ENCODE results near the gene RMDN2.
"Not testable (repeated sequence)": the region's sequence is repeated elsewhere in the genome, so short reads cannot be mapped to it uniquely, and the experiment has no call there.

RMDN2 gene

DNA sequence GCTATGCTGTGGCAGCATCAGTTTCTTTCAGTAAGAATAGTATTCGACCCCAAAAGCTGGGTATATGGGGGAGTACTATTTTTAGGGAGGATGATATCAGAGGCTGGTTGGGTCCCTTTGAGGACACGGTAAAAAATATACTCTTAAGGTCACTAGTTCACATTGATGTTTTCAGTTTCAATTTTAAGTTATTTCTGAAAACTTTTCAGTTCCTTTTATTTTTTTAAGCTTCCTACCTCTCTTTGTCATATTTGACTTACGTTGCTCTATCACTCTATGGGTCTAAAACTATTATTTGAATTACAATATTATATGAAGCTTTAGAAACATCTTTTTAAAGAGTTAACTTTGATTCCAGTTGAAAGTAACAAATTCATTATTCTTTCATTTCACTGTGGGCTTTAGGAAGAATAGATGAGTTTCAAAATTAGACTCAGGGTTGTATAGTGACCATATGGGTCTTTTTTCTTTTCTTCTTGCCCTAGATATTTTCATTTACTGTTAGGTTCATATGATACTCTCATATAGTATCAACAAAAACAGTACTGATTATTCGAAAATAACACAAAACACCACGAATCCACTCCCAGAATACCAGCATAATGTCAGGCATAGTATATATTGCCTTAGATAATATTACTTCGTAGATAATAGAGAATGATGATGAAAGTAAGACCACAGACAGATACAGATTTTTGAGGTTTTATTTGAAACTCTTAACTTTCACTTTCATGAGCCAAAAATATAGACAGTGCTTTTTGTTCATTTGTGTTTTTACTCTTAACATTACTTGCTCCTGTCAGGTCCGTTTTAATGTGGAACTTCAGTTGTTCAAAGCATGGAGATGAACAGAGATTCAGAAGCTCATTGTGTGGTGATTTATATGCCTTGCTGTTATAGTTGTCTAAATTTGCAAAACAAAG lies 9.8 kb downstream of the RMDN2 start:
- no peak for DNase-seq

DNA sequence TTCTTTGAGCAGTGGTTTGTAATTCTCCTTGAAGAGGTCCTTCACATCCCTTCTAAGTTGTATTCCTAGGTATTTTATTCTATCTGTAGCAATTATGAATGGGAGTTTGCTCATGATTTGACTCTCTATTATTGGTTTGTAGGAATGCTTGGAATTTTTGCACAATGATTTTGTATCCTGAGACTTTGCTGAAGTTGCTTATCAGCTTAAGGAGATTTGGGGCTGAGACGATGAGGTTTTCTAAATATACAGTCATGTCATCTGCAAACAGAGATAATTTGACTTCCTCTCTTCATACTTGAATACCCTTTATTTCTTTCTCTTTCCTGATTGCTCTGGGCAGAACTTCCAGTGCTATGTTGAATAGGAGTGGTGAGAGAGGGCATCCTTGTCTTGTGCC lies 12.5 kb downstream of the RMDN2 start:
- DNase-seq, result not testable (repeated sequence)

DNA sequence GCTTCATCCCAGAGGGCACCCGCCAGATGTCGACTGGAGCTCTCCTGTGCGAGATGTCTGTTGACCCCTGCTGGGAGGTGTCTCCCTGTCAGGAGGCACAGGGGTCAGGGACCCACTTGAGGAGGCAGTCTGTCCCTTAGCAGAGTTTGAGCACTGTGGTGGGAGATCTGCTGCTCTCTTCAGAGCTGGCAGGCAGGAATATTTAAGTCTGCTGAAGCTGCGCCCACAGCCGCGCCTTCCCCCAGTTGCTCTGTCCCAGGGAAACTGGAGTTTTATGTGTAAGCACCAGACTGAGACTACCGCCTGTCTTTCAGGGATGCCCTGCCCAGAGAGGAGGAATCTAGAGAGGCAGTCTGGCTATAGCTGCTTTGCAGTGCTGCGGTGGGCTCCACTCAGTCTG lies 16.2 kb downstream of the RMDN2 start:
- DNase-seq, result not testable (repeated sequence)

DNA sequence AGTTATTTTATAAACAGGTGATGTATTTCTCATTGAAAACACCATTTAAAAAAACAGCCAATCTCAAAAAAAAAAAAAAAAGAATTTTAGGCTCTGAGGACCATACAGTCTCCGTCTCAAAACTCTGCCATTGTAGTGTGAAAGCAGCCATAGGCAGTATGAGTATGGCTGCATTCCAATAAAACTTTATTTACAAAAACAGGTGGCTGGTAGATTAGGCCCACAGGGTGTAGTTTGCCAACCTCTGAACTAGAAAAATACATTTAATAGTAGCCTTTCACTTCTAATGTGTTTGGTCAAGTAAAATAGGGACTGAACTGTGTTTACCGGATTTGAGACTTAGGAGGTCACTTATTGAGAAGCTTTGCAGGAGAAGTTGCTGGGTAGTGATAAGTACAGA lies 19.2 kb downstream of the RMDN2 start:
- DNase-seq, result no peak

DNA sequence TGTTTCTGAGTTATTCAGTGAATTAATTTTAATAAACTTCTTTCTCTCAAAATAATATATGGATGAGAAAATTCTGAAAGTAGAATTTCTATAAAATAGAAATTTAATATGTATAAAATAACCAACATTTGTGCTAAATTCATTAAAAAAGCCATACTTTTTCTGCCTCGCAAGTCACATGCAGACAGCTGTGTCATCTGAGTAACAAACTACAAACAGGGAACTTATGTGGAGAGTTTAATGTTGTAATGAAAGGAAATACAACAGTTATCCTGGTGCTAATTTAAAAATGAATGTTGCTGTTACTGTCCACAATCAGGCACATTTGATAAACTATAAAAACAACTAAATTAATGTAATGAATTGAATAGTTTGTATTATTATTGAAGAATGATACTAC lies 22.2 kb downstream of the RMDN2 start:
- DNase-seq, result no peak

DNA sequence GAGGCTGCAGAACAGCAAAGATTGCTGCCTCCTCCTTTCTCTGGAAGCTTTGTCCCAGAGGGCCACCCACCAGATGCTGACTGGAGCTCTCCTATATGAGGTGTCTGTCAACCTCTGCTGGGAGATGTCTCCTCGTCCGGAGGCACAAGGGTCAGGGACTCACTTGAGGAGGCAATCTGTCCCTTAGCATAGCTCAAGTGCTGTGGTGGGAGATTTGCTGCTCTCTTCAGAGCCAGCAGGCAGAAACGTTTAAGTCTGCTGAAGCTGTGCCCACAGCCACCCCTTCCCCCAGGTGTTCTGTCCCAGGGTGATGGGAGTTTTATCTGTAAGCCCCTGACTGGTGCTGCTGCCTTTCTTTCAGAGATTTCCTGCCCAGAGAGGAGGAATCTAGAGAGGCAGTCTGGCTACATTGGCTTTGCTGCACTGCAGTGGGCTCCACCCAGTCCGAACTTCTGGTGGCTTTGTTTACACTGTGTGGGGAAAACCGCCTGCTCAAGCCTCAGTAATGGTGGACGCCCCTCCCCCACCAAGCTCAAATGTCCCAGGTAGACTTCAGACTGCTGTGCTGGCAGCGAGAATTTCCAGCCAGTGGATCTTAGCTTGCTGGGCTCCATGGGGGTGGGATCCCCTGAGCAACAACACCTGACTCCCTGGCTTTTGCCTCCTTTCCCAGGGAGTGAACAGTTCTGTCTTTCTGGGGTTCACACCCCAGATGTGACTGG lies 37.1 kb downstream of the RMDN2 start:
- not testable (repeated sequence) for DNase-seq

DNA sequence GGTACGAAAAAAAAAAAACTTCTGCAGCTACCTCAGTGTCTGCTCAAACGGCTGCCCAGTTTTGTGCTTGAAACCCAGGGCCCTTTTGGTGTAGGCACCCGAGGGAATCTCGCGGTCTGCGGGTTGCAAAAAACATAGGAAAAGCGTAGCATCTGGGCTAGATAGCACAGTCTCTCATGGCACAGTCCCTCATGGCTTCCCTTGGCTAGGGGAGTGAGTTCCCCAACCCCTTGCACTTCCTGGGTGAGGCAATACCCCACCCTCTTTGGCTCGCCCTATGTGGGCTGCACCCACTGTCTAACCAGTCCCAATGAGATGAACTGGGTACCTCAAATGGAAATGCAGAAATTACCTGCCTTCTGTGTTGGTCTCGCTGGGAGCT lies 37.6 kb downstream of the RMDN2 start:
- DNase-seq, result not testable (repeated sequence)

DNA sequence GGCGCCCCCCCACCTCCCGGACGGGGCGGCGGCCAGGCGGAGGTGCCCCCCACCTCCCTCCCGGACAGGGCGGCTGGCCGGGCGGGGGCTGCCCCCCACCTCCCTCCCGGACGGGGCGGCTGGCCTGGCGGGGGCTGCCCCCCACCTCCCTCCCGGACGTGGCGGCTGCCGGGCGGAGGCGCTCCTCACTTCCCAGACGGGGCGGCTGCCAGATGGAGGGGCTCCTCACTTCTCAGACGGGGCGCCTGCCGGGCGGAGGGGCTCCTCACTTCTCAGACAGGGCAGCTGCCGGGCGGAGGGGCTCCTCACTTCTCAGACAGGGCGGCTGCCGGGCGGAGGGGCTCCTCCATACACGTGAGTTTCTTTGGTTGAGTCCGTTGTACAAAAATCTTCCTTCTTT lies 38.8 kb downstream of the RMDN2 start:
- not testable (repeated sequence) for DNase-seq

DNA sequence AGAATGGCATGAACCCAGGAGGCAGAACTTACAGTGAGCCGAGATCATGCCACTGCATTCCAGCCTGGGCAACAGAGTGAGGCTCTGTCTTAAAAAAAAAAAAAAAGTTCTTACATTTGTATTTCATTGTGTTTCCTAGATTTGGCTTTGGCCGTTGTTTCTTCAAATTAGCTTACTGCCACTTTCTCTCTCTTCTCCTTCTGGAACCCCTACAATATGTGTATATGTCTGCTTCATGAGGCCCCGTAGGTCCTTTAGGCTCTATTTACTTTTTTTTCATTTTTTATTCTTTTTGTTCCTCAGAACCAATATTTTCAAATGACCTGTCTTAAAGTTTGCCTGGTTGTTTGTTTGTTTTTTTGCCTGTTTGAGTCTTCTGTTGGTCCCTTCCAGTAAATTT lies 41.2 kb downstream of the RMDN2 start:
- DNase-seq, result no peak

DNA sequence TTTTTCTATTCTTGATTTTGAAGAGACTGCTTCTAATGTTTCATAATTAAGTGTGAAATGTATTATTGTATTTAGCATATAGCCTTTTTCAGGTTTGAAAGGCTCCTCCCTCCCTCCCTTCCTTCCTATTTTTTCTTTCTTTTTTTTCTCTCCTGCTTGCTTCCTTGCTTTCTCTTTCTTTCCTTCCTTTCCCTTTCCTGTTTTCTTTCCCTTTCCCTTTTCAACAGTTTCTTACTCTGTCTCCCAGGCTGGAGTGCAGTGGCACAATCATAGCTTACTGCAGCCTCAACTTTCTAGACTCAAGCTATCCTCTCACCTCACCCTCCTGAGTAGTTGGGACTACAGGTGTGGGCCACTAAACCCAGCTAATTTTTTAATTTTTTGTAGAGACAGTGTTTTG lies 44.6 kb downstream of the RMDN2 start:
- DNase-seq, result no peak

DNA sequence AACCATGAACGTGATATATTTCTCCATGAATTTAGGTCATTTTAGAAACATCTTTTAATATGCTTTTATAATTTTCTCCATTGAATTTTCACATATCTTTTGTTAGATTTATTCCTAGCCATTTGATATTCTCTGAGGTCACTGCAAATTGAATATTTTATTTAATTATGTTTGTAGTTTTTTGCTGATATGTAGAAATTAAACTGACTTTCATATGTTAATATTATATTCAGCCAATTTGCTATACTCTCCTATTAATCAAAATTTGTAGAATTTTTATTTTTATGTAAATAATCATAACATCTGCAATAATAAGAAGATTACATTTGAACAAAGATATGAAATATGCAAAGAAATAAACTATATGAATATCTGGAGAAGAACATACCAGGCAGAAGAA lies 46.9 kb downstream of the RMDN2 start:
- no peak for DNase-seq

DNA sequence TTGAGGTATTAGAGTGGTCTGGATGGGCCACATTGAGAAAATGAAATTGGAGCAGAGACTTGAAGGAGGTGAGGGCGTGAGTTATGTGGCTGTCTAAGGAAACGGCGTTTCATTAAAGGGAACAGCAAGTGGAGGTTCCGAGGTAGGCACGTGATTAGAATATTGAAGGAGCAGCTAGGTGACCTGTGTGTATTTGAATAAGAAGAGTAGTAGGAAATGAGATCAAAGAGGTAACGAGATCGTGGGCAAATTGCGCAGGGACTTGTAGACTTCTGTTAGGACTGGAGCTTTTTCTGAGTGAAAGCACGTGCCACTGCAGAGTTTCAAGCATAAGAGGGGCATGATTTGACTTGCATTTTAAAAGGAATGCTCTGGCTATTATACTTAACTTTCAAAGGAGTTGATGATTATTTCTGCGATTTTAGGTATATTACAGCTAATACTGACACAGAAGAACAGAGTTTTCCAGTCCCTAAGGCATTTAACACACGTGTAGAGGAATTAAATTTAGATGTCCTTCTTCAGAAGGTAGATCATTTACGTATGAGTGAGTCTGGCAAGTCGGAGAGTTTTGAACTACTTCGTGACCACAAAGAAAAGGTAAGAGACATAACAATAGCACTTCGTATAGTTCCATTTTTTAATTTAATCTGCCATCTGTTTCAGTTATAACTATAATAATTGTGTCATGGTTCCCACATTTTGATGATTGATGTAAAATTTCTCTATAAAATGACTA lies 48.7 kb downstream of the RMDN2 start:
- DNase-seq, result no peak

DNA sequence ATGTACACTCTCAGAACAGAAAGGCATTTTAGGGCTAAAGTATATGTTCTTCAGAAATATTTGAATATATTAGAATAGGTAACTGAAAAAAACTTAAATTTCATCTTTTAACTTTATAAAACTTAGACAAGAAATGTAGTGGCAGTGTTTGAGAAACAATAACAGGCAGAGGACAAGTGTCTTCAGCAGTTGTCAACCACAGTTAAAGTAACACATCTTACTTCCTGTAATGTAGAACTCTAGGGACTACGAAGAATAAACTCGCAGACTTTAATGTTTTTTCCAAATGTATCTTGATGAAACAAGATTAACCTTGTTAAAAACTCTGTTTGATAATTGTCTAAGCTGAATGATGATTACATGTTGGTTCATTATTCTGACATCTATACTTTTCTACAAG lies 50.7 kb downstream of the RMDN2 start:
- DNase-seq, result no peak

DNA sequence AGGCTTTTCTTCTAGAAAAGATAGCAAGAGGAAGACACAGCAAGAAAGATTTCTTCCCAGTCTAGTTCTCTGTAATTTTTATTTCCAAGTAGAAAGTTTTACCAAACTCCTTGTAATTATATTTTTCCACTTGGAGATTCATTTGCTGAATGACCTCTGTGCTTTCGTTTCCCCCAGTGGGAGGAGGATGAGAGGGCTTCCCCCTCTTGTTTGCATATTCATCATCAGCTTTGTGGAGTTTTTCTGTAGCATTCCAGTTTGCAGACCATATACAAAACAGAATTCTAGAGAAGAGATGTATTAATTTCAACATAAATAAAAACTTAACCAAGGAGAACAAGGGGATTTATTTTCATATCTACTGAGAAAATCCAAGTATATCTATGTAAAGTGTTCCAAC lies 51.3 kb downstream of the RMDN2 start:
- no peak for DNase-seq

DNA sequence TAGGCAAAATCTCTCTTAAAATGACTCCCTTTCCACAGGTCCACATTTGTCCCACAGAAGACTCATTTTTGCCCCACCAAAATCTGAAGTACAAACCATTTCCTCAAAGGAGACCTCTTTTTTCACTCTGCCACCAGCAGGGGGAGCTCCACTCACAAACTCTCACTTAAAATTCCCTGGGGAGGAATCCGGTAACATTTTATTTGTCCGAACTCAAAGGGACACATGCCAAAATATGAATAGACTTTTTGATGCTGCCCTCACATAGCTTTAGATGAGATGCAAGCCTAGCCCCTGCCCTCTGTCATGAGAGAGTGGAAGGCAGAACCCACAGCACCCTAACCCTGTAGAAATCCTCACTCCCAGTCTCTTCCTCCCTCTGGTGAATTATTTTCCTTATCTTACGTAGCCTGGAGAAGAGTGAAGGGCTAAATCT lies 57.1 kb downstream of the RMDN2 start:
- DNase-seq, result peak; percentile 57

DNA sequence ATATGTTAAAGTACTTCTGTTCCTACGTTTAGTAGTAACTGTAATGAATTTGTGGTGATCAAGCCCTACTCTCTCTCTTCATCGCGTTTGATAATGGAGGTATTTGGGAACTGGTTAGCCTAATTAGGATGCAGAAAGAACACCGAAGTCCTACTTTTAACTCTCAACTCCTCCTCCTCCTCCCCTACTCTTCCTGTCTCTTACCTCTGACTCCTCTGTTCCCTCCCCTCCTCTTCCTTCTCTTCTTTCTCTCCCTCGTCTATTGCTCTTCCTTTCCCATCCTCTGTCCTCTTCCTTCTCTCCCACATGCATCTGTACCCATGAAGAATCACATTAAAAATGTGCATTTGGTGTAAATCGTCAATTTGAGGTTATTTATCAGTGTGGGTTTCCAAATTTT lies 57.8 kb downstream of the RMDN2 start:
- DNase-seq, result no peak

DNA sequence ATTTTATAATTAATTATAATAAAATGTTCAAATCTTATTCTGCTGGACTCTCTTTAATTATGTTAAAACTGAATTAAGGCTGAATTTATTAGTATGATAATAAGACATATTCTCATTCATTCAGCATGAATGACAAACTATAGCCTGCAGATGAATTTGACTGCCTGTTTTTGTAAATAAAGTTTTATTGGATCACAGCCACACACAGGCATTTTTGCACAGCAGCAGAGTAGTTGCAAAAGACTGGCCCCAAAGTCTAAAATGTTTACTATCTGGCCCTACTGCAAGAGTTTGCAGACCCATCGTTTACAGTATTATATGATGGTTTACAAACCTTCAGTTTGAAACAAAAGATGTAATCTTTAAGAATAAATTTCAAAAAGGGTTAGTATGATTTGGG lies 58.6 kb downstream of the RMDN2 start:
- DNase-seq, result no peak

DNA sequence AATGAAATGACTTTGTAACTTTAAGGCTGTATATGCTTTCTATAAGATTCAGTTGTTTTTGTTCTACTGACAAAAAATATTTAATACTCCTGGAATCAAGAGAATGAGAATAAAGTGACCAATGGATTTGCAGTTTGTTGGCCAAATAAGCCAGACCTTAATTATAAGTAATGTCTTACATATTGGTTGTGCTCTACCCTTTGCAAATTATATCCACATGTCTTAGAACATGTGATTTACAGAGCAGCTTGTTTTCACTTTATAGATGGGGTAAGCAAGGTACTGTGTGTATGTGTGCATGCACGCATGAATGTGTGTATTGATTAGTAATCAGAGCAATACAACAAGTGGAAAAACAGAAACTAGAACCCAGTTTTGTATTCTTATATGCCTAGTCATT lies 59.1 kb downstream of the RMDN2 start:
- no peak for DNase-seq

DNA sequence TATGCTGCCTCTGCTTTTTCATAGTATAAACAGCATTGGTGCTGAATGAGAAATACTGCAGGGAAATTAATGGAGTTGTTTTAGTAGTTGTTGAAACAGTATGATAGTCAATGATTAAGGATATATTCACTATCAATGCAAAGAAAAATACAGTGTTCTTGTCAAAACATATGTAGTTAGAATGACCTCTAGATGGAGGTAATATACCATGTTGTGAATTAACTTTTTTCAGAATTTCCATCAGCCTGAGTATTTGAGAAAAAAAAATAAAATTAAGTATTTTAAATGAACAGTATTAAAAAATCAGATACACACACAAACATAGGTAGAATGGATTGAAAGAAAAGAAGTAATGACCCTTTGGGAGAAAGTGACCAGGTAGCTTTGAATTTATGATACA lies 59.5 kb downstream of the RMDN2 start:
- no peak for DNase-seq

DNA sequence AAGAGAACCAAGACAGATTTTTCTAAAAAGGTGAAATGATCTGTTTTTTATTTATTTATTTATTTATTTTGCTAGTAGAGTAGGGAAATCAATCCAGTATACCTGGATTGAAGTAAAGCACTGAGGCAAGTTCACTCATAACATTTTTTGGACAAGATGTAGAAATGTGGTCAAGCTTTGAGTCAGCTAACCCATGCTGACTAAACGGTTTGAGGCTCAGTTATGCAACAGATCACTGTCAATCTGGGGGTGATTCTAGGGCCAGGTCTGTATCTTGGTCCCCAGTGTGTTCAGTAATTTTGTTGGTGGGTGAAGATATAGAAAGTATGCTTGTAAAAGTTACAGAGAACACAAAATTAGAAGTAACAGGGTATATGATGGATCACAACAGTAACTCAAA lies 60.2 kb downstream of the RMDN2 start:
- no peak for DNase-seq

DNA sequence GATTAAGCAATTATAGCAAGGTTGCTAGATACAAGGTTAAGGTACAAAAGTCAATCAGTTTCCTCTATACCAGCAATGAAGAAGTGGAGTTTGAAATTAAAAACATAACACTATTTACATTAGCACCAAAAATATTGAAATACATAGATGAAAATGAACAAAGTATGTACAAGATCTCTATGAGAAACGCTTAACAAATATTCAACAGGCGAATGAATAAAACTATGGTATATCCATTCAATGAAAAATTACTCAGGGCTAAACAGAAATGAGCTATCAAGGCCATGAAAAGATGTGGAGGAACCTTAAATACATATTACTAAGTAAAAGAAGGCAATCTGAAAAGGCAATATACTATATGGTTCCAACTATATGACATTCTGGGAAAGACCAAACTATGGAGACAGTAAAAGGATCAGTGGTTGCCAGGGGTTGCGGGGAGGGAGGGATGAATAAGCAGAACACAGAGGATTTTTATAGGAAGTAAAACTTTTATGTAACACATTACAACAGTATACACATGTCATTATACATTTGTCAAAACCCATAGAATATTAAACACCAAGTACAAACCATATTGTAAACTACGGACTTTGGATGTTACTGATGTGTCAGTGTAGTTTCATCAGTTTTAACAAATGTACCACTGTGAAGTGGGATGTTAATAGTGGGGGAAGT lies 62.1 kb downstream of the RMDN2 start:
- no peak for DNase-seq

DNA sequence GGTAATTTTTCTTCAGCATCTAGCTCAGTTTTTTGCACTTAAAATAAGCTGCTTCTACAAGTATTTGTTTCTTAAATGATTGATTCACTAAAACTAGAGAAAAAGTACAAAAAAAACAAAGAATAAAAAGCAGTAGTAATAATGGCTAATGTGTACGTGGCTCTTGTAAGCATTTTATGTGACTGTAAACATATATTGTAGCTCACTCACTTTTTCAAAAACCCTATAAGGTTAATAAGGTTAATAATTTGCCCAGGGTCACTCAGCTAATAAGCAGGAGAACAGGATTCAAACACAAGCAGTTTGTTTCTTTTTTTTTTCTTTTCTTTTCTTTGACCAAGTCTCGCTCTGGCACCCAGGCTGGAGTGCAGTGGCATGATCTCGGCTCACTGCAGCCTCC lies 67.5 kb downstream of the RMDN2 start:
- no peak for DNase-seq

DNA sequence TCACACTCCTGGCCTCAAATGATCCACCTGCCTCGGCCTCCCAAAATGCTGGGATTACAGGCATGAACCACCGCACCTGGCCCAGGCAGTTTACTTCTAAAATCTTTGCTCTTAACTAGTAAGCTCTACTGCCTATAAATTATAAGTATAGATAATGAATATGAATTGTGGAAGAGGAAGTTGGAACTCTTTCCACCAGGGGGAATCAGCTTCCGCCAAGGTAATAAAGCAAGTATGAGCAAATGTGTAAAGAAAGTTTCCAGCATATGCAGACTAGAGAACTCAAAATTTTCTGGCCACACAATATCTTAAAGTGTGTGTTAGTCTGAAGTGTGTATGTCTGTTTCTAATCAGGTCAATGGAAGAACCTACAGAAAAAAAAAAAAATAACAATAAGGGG lies 68.1 kb downstream of the RMDN2 start:
- DNase-seq, result no peak
